Activated T-cell treated with anti-CD3 and anti-CD28 coated beads, Interleukin-2, amount 50 U/mL, for 48 hours (primary cell): ENCODE data around the gene SPATA31E1.
"Not testable (repeated sequence)": the region's sequence is repeated elsewhere in the genome, so short reads cannot be mapped to it uniquely, and the experiment has no call there.

Experiments
- DNase-seq, 2 experiments: peaks; one replicate each; pipeline ENCODE4 v3.0.0-alpha.2; 2020

SPATA31E1 gene

GRCh38 chr9:87882627-87883026 is at the start of gene SPATA31E1:
SPATA31E1 (plus strand) TSS chr9:87882877; CDS start chr9:87882892, 15 bp downstream.
- DNase-seq = no peak

DNA sequence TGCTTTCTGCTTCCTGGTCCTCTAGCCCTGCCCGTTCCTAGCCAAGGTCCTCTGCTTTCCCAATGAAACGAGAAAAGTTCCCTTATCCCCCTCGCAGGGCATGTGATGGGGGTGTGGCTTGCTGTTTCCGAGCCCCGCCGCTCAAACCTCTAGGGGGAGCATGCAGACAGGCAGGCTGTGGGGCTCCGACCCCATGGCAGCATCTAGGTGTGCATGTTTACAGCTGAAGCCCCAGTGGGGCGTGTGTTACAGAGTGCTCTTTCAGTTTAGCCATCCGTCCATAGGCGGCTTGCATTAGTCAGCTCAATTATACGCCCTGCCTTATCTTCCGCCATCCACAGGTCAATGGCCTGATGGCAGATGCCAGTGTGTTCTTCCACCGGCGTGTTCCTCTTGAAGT is 48.3 kb upstream of the SPATA31E1 start:
- DNase-seq = no peak

DNA sequence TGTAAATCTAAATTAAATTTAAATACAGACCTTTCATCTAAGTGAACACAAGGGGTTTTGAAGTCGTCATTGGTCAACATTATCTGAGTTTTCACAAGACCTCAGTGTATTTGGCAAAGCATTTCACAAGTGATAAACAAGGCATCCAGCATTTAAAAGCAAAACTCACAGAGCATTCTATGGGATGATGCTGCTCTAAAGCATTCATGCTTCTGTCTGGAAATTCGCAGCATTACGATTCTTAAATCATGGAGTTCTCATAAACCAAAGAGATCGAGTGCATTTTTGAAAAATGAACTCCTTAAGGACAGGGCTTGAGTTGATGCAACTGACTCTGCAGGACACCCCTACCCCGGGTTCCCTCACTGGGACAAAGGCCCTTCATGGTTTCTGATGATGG is 46.1 kb upstream of the SPATA31E1 start:
- DNase-seq = no peak

DNA sequence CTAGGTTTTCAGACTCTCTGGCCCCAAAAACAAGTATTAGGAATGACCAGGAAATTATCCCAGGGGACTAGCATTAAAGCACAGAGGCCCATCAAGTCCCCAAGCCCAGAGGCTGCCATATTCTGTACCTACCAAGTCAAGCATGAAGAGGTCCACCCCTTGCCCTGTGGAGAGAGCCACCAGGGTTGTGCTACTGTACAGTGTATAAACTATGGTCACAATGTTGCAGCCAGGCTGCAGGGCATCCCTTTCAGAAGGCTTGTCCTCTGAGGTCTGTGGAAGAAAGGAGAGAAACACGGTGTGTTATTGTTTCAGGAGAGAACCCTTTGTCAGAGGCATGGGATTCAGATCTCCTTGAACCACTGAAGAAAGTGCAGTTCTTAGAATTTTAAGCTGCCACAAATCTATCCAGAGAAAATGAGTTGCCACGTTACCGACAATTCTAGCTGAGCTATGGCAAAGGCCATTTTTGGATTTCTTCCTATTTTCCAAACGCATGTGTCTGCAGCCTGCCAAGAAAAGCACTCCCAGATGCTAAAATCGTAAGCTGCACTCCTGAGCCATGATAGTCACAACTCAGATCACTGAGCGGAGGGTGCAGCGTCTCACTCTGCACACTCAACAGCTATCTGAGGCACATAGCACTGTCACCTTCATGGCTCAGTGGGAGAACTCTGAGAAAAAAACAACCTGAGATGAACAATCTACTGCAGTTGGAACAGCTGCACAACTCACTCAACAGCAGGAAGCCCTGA is 45.5 kb upstream of the SPATA31E1 start:
- DNase-seq = no peak

DNA sequence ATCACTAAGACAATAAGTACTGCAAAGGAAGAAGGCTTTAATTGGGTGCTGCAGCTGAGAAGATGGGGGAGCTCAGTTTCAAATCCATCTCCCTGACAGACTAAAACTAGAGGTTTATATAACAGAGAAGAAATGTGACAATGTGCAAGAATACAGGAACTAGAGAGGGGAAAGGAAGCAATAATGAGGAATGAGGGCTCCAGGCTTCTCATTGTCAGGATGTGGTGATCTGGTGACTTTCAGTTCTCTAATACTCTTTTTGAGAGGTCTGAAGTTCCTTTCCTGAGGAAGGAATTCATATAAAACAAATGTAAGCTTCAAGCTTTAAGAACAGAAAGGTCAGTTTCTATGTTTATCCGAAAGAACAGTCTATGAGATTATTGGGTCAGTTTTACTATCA is 42.5 kb upstream of the SPATA31E1 start:
- no peak for DNase-seq

GRCh38 chr9:87842878-87843585 is 39.6 kb upstream of the SPATA31E1 start:
- DNase-seq = no peak

- DNase-seq = no peak
Measured at GRCh38 chr9:87844506-87844905, 38.2 kb upstream of the SPATA31E1 start.

GRCh38 chr9:87847817-87848216 is 34.9 kb upstream of the SPATA31E1 start:
- DNase-seq = not testable (repeated sequence)

- DNase-seq = no peak
Measured at GRCh38 chr9:87849144-87849758, 33.4 kb upstream of the SPATA31E1 start.

- DNase-seq = no peak
Measured at GRCh38 chr9:87850391-87850790, 32.3 kb upstream of the SPATA31E1 start.

GRCh38 chr9:87851186-87851585 is 31.5 kb upstream of the SPATA31E1 start:
- not testable (repeated sequence) for DNase-seq

DNA sequence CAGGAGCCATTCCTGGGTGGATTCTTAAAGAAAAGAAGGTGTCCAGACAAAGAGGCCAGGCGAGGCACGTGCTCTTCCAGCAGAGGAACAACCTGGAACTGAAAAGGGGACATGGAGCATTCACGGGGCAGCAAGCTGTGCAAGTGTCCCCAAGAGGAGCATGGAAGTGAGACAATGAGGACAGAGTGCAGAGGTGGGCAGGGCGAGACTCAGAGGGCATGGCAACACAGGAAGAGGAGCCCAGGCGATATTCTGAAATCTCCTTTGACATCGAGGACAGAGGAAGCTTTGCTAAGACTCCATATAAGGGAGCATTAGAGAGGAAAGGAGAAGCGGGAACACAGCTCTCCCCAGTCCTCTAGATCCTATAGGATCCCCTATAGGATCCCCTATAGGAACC is 29.4 kb upstream of the SPATA31E1 start:
- no peak for DNase-seq

DNA sequence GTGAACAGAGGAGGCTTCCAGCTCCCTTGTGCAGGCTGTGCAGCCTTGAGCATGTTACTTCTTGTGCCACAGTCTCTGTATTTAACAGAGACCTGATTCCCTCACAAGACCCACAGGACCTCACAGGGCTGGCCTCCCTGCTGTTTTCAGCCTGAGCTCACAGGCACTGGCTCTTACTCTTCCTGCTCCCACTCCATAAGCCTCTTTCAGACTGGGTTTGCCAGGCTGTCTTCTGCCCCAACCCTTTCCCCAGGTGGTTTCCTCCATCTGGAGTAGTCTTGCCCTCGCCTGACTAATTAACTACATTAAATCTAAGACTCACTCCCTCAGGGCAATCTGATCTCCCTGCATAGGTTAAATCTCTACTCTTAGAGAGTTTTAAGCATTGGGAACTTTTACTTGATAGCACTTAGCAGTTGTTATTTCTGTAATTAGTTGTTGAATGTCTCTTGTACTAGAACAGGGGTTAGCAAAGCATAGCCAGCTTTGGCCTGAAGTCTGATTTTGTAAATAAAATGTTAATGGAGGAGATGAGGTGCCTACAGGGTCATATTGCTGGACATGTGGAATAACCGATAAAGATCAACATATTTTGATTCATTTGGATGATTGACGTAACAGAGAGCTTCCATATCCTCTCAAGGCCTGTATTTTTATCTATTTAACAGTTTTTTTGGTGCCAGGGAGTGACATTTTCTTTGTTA is 28.6 kb upstream of the SPATA31E1 start:
- no peak for DNase-seq

DNA sequence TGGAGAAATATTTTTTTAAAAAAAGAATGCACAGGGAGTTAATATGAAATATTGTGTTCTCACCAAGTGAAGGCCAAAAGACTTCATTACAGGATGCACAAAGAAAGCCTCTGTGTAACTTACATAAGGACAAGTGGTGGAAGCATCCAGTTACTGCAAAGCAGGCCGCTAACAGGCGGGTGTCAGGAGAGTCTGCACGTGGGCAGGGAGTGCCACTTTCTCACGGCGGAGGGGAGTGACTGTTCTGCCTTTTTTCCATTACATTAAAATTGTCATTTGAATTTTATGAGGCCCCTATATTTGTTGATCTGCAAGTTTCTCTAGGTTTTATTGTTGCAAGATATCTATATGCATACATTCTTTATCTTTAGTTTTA is 28.1 kb upstream of the SPATA31E1 start:
- no peak for DNase-seq

DNA sequence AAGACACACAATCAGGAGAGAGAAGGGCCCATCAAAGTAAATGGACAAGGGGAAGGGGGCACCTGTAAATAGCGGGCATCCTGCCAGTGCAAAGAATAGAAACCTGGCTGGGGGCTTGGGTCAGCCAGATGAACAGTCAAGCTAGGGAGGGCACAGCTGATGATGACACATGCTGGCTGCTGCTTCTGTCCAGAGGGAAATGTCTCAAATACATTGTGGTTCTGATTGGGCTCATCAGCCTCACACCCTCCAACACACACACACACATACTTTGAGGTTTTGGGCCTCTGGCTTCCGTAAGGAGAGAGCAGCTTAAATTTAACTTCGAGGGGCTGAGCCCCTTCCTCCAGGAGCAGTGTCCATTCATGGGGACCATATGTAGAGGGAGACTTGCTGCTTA is 27.6 kb upstream of the SPATA31E1 start:
- DNase-seq = no peak

- no peak for DNase-seq
Measured at GRCh38 chr9:87857141-87857947, 25.3 kb upstream of the SPATA31E1 start.

DNA sequence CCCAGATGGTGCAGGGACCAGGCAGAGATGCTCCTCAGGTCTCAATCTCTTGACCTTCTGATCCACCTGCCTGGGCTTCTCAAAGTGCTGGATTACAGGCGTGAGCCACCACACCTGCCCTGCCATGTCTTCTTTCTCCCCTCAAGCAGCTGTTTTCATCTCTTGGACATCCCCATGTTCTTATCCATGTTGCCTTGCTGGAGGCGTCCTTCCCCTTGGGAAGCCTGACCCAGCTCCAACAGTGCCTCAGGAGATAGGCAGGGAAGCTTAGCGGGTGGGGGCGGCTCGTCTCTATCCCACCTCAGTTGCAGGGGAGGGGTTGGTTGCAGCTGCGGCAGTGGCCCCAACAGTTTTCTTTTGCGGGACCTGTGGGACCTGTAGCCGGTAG is 24.7 kb upstream of the SPATA31E1 start:
- no peak for DNase-seq

DNA sequence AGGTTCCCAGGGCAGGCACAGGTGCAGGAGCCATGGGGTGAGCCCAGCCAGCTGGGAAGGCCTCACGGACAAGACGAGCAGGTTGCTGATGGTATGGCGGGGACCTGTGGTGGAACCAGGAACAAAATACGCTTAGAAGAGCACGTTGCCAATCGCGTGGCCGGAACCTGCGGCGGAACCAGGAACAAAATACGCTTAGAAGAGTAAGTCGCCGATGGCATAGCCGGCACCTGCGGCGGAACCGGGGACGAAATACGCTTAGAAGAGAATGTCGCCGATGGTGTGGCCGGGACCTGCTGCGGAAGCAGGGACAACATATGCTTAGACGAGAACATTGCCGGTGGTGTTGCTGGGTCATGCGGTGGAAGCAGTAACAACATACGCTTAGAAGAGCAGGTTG is 23.5 kb upstream of the SPATA31E1 start:
- no peak for DNase-seq

GRCh38 chr9:87859786-87860185 is 22.9 kb upstream of the SPATA31E1 start:
- DNase-seq = no peak

DNA sequence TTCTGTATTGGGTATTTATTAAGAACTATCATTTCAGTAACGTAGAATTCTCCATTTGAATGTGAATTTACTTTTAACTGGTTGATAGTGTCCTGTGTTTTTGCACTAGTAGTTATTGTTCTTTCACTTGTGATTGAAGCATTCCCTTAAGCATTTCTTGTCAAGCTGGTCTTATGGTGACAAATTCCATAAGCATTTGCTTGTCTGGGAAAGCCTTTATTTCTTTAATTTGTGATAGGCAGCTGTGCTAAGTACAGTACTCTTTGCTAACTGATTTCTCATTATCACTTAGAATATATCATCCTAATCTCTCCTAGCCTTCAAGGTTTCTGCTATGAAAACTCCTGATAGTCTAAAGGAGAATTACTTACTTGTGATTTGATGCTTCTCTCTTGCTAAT is 21.3 kb upstream of the SPATA31E1 start:
- no peak for DNase-seq

DNA sequence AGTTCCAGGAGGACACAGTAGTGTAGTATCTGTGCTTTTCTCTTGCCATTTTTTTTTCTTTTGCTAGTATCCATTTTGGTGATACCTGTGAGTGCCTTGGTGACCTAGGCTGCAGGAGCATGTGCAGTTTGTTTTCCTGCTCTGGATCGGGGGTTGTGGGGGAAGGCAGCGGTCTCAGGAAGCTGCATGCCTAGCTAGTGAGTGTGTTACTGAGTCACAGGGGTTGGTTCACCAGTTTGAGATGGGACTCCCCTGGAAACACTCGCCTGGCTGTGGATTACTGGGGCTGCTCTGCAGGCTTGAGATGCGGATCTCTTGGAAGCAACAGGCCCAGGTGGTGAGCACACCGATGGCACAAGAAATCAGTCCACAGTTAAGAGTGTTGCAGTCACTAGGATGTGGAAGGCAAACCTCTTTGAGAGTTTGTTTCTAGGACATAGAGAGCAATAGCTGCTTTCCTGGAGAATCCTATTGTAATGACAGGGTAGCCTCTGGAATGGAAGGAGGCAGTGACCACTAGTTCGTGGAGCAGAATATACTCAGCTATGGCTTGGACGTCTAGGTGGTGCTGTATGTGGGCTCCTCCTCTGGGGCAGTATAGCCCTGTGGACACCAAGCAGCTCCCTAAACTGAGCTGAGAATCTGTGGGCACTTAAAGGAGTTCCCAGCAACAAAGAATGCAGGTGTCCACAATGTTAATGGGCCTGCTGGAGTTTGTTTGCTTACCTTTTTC is 20.0 kb upstream of the SPATA31E1 start:
- no peak for DNase-seq
